GM18861 (cell line): ENCODE data around the gene TNS2.
A peak's percentile ranks its signal among the peaks of the same experiment; 100 is the strongest.

Source experiments
- ATAC-seq: cut with Tn5 transposase; IDR thresholded peaks from one replicate; pipeline ENCODE4 v1.9.1; 2021; ENCODE audit not compliant: unreplicated experiment

TNS2 gene

DNA sequence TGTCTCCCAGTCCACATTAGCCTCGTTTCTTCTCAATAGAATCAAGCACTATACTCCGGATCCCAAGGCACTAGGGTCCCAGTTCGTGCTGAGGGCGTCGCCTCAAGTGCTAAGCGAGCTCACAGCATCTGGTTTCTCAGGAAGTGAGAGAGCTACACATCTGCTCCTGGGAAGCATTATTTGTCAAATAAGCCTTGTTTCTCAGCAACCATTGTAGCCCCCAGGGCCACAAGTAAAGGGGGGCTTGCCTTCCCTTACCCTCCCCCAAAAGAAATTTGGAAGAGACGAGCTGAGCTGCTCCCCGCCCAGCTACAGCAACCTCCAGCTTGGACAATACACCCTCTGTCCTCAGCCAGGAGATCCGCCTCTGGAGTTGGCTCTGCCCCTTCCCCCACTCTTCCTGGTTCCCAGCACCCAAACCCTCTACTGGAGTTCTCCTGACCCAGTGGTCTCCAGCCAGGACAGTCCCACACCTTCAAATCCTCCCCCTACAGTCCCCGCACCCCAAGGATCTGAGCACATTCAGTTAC lies 5.7 kb upstream of the TNS2 start:
- ATAC-seq: no peak

DNA sequence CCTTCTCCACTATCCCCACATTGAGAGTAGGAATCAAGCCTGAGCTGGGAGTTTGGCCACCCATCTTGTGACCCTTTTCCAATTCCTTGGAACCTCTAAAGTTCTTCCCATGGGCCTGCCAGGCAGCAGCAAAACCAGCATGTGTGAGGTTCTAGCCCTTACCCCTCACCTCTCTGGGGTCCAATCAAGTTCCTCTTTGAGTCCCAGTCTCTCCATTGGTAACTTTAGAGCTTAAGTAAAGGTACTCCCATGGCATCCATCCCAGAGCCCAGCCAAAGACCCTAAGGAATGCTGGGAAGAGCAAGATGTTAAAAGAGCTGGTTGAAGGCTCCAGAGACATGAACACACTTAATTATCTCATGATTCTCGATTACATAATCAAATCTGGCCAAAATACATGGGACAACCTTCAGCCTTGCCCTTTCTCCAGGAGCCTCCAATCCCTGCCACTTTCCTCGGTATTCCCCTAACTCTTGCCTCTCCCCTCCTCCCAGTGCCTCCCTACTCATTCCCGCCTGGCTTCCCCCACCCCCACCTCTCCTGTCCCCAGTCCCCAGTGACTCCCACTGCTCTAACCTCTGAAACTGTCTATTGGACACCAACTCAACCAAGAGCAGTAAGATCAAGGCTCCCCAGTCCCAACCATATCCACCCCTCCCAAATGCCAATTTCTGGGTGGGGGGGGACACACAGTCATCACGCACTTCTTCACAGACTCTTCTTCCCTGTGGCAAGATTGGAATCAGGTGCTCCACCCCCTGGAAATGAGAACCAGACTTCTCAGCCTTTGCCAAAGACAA lies 4.8 kb upstream of the TNS2 start:
- ATAC-seq: no peak

DNA sequence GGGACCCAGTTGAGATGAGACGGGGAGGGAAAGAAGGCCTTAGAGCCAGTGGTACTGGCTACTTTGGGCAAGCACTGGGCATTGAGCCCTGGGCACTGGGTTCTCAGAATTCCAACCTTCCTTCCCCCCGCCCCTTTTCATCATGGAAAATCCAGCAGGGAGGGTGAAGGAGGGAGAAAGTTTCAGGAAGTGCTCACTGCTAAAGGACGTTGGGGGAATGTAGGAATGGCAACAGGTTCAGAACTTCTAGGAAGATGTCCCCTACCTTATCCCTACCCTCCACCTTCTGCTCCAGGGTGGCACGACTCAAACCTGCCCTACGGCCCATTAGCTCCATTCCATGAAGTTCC lies 4.2 kb upstream of the TNS2 start:
- ATAC-seq: no peak

DNA sequence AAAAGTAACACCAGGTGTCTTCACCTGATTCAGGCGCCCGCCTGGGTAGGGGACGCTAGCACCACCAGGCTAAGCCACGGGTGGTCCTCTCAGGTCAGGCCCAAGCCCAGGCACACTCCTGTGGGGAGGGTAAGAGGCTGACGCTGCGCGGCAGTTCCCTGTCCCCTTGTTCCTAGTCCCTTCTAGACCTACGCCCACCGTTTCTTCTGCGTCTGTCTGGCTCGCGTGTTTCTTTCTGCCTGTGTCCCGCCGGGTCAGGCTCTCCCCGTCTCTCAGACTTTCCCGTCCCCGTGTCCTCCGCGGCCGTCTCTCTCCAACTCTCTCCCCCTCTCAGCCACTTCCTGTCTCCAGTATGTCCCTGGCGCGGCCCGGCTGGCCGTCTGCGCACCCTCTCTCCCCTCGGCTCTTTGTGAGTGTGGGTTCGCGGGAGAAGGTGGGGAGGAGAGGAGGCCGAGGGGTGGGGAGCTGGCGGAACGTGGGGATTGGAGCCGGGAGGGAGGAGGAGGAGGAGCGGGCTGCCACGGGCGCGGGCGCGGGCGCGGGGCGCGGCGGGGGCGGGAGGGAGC lies 3.1 kb upstream of the TNS2 start:
- peak; percentile 6 for ATAC-seq

DNA sequence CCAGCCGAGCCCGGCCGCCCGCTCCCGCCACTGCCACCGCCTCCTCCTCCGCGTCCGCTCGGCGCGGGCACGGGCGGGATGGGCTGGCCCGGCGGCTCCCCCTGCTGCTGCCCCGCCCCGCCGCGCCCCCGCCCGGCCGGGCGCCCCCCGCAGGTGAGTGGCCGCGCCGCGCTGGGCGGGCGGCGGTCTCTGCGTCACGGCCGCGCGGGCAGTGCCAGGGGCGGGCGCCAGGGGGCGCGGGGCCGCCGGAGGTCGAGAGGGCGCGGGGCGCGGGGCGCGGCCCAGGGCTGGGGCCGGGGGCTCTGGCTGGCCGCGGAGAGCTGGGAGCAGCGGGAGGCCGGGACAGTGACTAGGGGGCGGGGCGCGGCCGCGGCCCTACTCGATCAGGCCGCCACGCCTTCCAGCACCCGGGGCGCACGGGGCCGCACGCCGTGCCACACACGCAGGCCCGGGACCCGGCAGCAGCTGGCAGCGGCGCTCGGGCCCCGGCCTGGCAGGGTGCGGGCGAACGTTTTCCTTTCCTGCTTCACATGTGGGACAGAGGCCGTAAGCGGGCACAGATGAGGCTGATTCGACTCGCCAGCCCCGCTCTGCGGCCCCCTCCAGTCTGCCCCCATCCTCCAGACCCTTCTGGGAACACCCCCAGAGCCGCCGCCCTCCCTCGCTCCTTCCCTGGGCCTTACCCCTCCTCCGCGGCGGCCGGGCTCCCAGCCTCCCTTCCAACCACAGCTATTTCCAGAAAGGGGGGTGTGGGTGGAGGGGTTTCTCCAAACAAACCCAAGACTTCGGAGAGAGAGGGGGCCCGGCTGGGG lies 2.4 kb upstream of the TNS2 start:
- ATAC-seq: peak; percentile 55

DNA sequence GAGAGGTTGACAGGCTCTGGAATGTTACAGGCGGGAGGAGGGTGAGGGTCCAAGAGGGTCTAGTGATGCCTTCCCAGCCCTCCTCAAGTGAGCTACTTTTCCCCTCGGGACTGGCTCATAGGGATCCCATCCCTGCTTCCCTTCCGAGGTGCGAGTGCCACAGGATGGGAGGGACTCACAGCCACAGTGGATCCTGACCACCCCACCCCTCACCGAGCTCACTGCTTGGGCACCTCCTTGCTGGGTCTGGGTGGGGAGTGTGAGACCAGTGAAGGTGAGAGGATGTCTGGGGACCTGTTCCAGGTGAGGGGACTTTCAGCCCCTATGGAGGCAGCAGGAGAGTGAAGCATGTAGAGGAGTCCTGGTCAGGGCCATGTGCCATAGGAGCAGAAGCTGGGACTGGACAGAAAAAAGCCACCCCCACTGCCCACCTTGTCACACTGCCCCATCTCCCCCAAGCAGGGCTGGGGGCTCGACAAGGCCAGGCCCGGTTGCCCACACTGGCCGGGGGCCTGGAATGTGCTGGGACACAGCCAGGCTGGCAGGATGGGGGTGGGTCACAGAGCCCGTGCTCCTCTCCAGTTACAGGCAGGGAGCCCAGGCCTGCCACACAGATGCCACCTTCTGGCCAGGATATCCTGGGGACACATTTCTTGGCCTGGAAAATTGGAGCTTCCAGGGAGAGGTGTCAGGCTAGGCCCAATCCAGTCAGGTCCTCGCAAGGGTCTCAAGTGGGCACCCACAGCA lies 1.7 kb upstream of the TNS2 start:
- ATAC-seq: no peak

DNA sequence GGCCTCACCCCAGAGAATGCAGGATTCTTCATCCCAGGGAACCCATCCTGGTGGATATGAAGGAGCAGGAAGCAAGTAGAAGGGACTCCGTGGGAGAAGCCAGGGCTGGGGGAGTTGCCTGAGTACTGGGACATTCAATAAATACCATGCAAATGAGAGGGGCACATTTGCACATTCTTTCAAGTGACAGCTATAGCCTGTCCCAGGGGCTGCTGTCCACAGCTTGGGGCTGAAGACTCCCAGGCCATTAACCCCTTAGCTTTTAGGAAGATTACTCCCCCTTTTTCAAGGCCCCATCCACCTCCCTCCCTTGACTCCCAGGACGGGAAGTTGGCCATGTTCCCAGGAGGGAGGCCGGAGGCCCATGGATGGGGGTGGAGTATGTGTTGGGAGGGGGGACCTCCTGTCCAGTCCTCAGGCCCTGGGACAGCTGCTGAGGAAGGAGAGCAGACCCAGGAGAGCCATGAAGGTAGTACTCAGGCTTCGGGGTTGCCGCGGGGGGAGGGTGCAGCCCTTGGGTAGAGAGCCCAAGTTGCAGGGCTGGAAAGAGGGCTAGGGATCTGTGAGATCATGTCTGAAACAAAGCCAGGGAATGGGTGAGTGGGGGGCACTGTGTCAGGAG lies 974 bp upstream of the TNS2 start:
- no peak for ATAC-seq

DNA sequence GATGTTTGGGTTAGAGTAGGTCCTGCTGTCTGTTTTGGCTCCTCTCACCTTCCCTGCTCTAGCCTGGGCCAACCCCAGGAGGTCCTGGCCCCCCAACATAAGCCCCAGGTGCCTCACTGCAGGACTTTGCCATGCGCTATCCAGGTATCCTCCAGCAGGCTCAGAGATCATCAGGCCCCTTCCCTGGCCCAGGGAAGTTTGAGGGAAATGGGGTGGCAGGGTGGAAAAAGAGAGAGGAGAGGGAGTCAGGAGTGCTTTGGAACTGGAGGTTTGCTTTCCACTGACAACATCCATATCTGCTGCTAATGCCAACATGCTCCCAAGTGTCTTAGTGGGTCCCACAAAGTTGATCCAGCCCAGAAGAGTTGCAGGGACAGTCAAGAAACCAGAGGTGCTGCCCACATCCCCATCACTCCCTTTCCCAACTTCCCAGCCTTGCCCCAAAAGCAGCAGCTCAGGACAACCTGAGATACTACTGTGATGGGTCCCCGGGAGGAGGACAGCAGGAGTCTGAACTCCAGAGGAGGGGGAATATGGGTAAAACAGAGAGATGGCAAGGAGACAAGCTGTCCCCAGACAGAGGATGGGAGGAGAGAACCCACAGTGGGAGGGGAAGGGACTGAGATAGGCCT lies 677 bp downstream of the TNS2 start:
- ATAC-seq: no peak

DNA sequence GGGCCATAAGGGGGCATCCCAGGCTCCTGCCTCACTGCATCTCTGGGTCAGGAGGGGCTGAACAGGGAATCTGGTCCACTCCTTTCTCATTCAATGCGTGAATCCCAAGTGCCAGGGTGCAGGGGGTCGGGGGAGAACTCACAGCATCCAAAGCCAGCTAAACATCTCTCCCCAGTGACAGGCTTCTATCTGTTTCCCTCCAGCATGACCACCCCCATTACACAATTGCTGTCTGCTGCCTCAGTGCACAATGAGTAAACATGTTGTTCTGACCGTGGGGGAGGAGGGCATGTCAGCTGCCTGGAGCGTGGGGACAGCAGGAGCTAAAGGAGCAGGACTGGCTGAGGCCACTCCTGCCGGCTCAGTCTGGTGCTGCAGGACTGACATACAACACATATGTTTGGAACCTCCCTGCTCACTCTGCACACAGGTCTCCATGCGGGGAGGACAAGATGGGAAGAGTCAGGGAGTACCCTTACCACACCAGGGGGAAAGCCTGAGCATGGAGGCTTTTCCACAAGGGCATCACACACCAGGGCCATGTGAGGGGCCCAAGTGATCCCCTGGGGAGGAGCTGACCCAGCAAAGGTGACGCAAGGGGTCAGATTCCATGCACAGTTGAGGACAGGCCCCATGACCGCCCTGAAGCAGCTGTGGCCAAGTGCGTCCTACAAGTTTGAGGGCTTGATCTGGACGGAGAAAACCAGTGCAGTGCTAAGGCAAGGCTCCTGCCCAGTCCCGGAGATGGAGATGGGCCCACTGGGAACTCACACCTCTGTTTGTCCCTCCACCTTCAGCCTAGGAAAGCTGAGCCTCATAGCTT lies 1.4 kb downstream of the TNS2 start:
- no peak for ATAC-seq

DNA sequence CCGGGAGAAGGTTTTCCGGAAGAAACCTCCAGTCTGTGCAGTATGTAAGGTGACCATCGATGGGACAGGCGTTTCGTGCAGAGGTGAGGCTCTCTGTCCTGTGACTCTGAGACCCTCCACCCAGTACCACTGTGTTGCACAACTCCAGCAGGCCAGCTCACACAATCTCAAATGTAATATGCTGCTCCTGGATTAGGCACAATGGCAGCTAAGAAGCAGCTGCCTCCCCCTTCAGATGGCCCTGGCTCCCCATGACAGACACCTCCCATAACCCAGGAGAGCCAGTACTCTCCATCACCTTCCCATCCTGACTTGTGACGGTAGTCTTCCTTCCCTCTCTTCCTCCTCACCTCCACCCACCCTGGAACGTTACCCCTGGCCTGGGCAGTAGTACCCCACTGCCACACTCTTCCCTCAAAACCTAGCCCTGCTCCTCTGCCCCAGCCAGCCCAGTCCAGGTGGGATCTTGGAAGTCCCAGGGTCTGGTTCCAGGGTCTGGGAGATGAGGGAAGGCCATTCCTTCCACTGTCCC lies 2.1 kb downstream of the TNS2 start:
- ATAC-seq: no peak

DNA sequence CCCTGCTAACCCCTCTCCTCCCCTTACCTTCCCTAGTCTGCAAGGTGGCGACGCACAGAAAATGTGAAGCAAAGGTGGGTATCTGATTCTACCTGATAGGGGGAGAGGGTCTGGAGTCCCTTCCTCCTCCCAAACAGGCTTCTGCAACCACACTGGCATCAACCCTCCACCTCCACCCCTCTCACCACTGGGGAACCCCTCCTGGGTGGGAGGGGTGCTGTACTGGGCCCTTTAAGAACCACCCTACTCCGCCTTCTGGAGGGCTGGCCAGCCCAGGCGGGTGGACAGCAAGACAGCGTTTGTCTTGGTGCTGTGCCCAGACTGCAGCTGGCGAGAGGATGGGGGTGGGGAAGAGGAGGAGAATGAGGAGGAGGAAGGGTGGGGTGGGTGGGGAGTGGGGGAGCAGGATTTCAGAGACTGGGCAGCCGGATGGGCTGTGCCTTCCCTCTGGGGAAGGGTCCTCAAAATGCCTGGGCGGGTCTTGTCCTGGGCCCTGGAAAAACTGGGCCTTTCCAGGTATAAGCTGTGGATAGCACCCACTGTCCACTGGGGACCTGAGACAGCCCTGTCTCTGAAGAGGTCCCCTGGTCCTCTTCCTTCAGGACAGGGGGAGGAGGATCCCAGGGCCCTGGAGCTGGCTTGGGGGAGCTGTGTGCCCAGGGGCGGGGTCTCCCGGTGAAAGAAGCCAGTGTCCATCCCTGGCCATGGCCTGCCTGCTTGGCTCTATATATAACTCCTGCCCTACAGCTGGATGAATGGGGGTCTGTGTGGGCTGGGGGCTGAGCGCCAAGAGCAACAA lies 2.8 kb downstream of the TNS2 start:
- ATAC-seq: no peak

DNA sequence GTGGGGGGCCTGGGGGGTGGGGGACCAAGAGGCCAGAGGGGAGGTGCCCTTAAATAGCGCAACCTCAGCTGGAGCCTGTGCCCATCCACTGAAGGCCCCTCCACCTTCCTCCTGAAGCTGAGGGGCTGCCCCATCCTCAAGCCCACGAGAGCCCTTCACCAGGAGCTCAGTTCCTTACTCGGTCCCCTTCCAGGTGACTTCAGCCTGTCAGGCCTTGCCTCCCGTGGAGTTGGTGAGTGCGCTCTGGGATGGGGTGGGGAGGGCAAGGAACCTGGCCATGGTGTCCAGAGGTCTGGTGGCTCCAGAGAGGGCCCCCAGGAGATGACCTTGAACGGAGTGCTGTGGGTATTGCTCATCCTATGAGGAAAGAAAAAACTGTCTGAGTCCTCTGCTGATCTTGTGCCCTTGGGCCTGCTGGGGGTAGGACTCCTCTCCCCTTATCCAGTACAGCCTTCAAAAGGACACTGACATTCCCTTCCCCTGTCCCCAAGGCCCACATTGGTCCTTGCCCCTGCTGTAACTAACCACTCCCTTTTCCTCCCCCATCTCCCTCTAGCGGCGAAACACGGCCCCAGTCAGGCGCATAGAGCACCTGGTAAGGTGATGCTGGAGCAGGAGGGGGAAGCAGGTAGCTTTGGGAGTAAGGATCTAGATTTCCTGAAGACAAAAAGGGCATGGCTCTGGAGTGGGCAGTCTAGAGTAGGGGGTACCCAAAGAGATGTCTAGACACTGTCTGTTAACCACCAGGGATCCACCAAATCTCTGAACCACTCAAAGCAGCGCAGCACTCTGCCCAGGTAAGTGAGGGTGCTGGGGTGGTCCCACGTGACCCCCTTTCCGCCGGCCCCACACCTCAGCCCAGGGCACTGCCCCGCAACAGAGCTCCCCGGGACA lies 3.6 kb downstream of the TNS2 start:
- no peak for ATAC-seq

DNA sequence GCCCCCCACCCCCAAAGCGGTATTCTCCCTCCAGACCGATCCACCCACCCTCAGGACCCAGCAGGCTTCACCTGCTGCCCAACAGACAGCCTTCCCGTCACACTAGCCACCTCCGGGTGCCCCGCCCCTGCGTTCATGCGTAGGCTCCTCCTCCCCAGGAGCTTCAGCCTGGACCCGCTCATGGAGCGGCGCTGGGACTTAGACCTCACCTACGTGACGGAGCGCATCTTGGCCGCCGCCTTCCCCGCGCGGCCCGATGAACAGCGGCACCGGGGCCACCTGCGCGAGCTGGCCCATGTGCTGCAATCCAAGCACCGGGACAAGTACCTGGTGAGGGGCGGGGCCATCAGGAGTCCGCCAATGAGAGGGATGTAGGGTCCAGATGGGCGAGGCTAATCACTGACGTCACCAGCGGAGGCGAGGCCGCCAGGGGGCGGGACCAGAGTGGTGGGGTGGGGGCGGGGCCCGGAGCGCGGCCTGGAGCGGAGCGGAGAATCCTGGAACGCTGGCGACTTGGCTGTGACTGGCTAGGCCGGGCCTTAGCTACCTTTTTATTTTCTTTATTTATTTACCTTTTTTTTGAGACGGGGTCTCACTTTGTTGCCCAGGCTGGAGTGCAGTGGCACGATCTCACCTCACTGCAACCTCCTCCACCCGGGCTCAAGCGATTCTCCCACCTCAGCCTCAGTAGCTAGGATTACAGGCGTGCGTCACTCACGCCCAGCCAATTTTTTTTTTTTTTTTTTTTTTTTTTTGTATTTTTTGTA lies 4.4 kb downstream of the TNS2 start:
- peak; percentile 85 for ATAC-seq

DNA sequence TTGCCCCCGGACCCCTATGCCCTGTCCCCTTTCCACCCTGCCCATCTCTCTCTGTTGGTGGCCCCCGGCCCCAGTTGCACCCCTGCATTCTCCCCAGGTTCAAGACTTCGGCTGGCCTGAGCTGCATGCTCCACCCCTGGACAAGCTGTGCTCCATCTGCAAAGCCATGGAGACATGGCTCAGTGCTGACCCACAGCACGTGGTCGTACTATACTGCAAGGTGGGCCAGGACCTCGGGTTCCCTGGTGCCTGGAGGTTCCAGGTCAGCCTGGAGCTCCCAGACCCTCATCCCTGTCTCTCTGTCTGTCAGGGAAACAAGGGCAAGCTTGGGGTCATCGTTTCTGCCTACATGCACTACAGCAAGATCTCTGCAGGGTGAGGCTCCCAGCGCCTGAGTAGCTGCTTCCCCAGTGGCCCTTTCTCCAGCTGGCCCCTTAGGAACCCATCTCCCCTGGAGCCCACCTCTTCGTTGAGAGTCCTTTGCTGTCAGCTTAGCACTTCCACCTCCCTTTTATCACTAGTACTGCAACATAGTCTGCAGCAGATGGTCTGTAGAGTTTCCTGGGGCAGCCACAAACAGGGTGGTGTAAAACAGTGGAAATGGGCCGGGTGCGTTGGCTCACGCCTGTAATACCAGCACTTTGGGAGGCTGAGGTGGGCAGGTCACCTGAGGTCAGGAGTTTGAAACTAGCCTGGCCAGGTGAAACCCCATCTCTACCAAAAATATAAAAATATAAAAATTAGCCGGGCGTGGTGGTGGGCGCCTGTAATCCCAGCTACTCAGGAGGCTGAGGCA lies 5.8 kb downstream of the TNS2 start:
- no peak for ATAC-seq

DNA sequence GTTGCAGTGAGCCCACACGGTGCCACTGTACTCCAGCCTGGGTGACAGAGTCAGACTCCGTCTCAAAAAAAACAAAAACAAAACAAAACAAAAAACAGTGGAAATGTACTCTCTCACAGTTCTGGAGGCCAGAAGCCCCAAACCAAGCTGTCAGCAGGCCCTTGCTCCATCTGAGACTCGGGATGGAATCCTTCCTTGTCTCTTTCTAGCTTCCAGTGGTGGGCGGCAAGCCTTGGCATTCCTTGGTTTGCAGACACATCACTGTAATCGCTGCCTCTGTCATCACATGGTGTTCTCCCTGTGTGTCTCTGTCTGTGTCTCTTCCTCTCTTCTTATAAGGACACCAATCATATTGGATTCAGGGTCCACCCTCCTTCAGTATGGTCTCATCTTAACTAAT lies 6.4 kb downstream of the TNS2 start:
- no peak for ATAC-seq

DNA sequence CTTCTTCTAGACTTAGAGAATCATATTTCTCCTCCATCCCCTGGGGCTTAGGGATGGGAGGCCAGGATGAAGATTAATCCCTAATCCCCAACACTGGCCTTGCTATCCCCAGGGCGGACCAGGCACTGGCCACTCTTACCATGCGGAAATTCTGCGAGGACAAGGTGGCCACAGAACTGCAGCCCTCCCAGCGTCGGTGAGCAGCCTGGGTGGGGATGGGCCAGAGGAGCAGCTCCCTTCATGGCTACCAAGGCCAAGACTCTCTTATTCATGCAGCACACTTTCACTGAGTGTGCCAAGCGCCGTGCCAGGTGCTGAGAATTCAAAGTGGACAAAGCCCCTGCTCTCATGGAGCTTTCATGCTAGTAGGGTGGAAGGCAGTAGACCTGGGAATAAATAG lies 7.0 kb downstream of the TNS2 start:
- ATAC-seq: no peak
